Measurements from ENCODE around the gene RXRA.

- no peak for TF ChIP-seq POLR2AphosphoS5 (IDR thresholded peaks at IDR 0.05; ENCODE audit: borderline replicate concordance, low read depth, low read length)
- TF ChIP-seq EZH2 (IDR thresholded peaks at IDR 0.05) = no peak
Observed at GRCh38 chr9:134414900-134415425, 88.7 kb downstream of the RXRA start.
